SKM-1 (cell line): ENCODE data around the gene CAMK1.

Experiments used
- DNase-seq: peaks from one replicate; lab custom pipeline; 2025; ENCODE audit not compliant: unreplicated experiment; lab: John Stamatoyannopoulos, UW

The CAMK1 gene

DNA sequence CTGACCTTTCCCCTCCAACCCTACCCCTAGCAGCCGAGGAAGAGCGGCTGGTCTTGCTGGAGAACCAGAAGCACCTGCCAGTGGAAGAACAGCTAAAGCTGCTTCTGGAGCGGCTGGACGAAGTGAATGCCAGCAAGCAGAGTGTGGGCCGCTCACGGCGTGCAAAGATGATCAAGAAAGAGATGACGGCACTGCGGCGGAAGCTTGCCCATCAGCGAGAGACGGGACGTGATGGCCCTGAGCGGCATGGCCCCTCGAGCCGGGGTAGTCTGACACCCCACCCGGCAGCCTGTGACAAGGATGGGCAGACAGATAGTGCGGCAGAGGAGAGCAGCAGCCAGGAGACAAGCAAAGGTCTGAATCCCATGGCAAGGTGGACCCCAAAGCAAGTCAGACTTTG, 26.2 kb downstream of the CAMK1 start:
- no peak for DNase-seq

DNA sequence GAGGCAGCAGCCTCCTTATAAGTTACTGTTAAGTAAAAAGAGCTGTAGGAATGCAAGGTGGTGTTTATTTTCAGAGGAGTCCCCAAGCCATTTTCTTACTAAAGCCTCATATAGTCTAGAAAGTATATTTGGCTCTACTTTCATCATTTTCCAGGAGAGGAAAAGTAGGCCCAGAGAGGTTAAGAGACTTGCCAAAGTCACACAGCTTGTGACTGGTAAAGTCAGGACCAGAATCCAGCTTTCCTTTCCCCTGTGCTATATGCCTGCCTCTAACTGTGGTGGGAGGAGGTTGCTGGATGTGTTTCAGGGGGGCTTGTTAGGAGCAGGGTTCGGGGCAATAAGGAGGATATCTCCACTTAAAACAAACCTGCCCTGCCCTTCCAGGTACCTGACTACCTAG, 27.2 kb downstream of the CAMK1 start:
- no peak for DNase-seq

DNA sequence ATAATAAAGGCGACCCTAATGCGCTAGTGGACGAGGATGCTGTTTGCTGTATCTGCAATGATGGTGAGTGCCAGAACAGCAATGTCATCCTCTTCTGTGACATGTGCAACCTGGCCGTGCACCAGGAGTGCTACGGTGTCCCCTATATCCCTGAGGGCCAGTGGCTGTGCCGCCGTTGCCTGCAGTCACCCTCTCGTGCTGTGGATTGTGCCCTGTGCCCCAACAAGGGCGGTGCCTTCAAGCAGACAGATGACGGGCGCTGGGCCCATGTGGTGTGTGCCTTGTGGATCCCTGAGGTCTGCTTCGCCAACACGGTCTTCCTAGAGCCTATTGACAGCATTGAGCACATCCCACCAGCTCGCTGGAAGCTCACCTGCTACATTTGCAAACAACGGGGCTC, 30.6 kb downstream of the CAMK1 start:
- no peak for DNase-seq

DNA sequence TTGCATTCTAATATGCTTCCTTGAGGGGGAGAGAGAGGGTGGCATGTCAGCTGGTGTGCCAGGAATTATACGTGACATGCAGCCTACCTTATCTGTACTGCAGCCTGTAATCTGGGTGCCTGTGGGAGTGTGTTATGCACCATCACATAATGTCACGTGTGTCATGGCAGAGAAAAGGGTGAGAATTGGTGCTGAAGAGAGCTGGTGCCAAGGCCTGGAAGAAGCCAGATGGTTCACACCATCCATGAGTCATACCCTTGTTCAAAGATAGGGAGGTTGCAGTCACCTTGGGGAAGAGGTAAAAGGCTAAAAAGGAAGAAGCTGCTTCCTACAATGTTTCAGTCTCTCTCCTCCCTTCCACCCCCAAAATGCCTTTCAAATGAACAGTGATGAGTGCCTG, 32.9 kb downstream of the CAMK1 start:
- DNase-seq = no peak

DNA sequence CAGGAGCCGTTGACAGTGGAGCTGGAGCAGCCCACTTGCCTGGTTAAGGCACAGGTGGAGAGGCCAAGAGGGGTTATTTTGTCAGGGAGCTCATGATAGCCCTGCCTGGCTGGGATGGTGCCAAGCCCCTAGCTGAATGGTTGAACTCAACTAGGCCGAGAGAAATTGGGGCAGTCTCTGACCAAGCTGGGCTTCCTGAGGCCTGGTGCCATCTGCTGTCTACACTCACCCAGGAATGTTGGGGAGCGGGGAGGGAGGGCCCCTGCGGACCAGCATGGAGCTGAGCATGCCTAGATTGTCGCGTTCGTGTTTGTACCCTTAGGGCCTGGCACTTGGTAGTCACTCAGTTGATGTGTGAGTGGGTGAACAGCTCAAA, 37.0 kb downstream of the CAMK1 start:
- no peak for DNase-seq

DNA sequence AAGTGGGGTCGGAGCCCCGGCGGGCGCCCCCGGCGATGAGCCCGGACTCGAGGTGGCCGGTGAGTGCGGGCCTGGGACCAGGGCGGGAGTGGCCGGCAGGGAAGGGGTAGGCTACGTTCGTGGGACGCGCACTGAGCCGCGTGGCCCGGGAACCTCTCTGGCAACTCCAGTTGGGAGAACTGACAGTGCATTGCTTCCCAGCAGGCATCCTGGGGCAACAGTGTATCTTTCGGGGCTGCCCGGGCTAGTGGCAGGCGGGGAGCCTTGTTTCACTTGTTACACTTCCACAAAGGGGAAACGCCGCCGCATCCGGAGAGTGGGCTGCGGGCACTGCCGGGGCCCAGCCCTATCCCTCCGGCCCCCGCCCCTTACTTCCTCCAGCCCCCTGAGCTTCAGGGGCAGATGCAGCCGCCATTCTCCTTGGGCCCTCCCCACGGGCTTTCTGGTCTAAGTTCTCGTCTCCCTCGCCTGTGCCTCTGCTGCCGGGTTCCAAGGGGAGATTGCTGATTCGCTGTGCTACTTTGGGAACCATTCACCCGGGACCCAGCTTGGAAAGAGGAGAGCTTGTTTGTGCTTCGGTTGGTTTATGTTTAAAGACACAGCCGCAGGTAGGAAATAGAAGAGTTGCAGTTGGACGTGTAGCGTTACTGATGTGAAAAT, 37.5 kb downstream of the CAMK1 start:
- DNase-seq = no peak

DNA sequence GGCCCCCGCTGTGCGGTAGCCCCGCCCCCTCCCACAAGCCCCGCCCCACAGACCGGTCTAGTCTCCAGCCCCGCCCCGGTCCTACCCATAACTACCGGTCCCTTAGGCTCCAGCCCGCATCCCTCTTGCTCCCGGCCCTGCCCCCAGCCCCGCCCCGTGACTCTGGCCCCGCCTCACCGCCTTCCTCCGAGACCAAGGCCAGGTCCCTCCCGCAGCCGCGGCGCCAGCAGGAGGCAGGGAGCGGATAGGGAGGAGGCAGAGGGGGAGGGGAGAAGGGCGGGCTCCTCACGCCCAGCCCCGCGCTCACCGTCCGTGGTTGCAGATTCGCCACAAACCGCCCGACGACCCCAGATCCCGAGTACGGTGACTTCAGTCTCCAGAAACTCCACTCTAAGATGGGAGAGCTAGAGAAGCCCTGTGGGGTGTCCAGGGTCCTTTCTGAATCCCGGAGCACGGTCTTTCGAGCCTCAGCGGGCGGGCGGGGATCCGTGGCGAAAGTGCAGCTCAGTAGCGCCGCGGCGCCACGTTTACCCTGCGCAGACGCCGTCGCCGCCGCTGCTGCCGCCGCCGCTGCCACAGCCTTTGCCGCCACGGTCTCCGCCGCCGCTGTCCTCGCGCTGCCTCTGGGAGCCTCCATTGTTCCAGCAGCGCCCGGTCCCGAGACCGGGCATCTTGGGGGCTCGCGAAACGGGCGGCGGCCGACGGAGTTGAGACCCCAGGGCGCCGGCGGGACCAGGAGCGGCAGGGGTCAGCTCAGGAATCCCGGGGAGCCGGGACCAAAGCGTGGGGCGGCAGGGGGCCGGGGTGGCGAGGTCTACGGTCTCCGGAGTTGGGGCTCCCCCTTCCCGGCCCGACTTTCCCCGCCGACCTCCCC, 38.3 kb downstream of the CAMK1 start, which contains the start of gene BRPF1:
TSS of gene BRPF1 (plus strand) at position 530 of the 874 bp plus-strand sequence. CDS start 2,406 bp downstream, outside the sequence.
- peak; percentile 96 for DNase-seq

DNA sequence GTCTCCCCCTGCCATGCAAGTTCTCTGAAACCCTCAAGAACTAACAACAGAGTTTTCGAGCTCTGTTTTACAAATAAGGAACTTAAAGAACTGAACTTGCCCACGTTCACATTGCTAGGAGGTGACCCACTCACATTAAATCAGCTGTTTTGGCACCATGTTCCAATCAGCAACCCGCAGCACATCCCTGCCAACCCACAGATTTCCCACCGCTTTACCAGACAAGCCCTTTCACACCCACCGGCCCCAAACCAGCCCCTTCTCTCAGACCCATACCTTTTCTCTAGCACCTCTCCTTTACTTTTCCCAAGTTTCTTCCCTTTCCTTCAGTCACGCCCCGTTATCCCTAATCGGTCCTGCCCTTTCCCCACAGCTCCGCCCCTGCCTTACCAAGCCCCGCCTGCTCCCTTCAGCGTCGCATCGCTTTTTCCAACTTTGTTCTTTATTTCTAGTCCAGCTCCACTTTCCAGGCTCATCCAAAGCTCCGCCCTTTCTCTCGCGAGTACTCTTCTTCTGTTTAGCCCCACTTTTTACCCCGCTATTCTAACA, 39.0 kb downstream of the CAMK1 start:
- peak; percentile 96 for DNase-seq

DNA sequence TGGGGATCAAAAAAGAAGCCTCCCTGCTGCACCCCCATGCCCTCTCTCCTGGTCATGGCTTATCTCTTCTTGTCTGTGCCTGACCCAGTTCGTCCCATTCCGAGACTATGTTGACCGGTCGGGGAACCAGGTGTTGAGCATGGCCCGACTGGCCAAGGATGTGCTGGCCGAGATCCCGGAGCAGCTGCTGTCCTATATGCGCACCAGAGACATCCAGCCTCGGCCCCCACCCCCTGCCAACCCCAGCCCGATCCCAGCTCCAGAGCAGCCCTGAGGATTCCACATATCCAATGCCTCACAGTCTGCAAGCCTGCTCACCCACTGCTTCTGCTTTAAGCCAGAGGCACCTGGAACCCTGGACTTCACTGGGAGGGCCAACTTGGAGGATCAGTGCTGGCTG, 40.3 kb downstream of the CAMK1 start:
- no peak for DNase-seq

DNA sequence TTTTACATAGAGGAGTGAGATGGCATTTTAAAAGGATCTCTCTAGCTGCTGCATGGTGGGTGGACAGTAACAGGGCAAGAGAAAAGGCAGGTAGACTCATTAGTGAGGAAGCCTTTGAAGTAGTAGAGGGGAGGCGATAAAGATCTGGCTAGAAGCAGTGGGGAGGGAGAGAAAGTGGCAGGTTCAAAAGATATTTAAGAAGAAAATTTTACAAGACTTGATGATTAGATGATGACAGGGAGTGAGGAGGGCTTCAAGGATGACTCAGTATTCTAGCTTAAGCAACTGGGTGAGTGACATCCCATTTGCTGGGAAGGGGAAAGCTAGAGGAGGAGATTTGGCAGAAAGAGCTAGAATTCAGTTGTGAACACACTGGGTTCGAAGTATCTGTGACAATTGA, 42.0 kb downstream of the CAMK1 start:
- no peak for DNase-seq

DNA sequence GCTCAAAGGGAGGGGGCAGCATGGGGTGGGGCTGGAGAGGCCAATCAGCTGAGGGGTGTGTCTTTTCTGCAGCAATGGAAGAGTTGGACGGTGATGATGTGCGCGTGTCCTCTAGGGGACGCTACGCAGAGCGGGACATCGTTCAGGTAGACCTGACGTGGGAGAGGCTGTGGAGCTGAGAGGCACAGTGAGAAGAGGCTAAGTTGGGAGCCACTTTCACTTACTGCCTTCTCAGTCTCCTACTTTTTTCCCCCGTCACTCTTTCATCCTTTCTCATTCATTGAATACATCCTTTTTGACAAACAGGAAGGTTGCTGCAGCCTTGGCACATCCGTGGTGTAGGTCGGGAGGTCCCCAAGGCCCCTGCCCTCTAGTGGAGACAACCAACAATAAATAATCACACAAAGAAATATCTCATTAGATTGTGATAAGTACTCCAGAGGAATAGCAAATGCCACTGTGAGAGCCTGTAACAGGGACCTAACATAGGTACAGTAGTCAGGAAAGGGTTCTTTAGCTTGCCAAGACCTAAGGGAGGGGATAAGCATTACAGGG, 42.6 kb downstream of the CAMK1 start:
- DNase-seq = no peak

DNA sequence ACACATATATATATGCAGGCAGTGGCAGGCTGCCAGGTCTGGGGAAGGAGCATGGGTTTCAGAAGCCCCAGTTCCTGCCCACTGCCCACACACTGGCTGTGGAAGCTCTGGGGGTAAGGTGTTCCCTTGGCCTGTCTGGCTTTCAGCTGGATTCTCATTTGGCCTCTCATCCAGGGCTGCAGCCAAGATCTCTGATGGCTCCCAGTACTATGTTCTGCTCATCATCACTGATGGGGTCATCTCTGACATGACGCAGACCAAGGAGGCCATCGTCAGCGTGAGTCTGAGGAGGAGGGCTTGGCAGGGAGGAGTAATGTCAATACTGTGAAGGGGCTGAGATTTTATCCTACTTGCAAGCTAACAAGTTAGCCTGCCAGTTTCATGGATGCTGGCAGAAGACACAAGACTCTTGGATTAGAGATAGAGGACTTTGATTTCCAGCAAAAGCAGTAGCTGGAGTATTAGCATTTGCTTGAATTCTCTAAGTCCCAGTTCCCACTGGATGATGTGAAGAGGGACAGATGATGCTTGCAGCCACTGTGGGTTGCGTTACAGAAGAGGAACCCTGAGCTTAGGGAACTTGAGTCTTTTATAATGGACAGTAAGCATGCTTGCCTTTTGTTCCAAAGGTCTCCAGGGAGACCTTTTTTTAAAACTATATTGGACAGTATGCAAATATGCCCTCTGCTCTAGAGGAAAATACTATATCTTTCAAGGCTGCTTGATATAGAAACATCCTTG, 43.8 kb downstream of the CAMK1 start:
- DNase-seq = no peak

DNA sequence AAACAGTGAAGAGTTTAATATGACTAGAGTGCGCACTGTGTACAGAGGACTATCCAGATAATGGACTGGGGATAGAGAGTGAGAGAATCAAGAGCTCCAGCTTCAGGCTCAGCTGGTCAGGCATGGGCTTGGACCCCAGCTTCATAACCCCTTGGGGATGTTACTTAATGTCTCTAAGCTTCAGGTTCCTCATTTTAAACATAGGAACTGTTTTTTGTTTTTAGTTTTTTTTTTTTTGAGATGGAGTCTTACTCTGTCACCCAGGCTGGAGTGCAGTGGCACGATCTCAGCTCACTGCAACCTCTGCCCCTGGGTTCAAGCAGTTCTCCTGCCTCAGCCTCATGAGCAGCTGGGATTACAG, 48.1 kb downstream of the CAMK1 start:
- no peak for DNase-seq

DNA sequence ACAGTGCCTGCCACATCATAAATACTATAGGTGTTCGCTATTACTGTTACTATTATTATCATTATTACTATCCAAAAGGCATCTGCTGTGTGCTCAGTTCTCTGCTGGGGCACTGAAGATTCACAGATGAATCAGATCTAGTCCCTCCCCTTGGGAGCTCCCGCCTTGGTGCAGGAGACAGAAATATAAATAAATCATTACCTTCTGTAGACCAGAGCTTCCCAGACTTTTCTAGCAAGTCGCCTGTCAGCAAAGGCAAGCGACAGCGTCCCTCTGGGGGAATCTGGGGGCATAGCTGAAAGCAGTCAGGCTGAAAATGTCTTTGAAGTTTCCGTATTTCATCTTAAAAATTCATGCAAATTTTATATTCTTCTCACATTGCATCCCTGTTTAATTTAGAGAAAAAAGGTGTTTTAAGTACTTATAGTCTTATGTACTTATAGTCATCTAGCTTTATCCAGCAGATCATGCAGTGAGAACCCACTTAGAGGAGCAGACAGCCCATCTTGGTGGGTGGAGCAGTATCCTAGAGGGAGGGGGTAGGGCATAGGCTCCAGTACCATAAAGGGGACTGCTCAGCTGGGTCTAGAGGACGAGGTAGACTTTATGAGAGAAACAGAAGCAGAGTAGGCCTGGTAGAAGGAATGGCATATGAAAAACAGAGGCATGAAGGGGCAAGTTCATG, 48.6 kb downstream of the CAMK1 start:
- DNase-seq = no peak

DNA sequence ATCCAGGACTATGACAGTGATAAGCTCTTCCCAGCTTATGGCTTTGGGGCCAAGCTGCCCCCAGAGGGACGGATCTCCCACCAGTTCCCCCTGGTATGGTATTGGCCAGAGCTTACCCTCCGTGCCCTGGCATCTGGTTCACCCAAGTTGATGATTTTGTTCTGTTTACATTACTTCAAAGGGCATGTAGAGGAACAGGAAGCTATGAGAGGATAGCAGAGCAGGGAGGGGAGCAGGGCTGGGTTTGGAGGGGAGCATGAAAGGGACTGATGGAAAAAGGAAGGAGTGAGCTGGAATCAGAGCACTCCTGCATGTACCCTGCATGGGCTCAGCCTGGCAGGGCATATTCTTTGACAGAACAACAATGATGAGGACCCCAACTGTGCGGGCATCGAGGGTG, 51.6 kb downstream of the CAMK1 start:
- no peak for DNase-seq

DNA sequence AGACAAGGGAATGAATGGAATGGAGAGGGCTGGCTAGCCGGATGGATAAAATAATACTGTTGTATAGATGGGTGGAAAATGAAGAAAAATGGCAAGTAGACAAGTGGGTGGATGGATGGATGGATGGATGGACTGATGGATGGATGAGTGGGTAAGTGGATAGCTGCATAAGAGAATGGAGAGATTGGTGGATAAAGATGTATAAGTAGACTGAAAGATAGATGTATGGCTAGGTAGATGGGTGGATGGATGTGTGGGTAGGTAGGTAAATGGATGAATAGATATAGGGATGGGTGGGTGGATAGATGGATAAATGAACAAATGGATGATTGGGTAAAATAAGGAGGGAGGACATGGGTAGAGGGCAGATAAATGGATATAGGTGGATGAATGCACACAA, 52.2 kb downstream of the CAMK1 start:
- no peak for DNase-seq

DNA sequence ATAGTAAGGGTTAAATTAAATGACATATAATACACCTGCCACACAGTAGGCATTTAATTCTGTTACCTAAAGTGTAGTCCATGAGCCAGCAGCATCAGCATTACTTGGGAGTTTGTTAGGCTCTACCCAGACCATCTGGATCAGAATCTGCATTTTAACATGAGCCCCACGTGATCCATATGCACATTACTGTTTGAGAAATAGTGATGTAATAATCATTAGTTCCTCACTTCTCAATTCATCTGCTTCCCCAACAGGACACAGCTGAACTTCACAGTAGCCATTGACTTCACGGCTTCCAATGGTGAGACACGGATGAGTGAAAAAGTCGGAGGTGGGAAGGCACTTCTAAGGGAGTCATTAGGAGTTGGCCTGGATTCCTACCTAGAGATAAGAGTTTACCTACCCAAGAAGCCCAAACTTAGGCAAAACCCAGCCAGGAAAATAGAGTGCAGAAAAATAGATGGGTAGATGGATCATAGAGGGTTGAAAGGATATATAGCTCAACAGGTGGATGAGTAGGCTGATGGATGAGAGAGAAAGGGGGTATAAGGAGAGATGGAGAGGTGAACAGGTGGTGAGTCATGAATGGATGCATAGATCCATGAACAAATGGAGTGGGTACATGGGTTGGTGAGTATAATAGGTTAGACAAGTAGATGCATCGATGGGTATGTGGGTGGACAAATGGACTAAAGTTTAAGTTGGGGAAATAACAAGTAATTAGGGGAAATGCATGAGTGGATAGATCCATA, 52.8 kb downstream of the CAMK1 start:
- no peak for DNase-seq

DNA sequence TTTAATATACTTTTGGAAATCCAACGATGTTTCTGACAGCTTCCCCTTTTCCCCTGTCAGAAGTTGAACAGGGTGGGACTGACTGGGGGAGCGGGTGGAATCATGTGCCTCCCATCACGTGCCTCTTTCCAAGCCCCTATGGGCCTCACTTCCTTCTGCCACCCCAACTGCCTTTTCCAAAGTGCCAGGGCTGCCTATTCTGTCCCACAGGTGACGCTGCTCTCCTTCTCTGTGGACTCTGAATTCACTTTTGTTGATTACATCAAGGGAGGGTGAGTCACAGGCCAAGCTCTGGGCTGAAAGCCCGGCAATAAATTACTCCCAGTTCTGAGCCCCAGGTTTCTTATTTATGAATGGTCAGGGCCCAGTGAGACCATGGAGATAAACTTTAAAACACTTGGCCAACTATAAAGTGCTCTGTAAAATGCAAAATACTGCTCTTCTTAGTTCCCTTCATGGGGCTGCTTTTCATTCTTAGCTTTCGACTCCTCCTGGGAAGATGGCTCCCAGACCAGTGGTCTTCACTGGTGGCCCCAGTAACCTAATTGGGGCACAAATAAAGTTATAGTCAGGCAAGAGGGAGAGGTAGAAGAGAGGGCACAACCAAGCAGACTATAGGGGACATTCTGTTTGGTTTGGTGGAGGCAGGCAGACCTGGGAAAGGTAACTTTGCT, 53.8 kb downstream of the CAMK1 start:
- DNase-seq = peak; percentile 87

DNA sequence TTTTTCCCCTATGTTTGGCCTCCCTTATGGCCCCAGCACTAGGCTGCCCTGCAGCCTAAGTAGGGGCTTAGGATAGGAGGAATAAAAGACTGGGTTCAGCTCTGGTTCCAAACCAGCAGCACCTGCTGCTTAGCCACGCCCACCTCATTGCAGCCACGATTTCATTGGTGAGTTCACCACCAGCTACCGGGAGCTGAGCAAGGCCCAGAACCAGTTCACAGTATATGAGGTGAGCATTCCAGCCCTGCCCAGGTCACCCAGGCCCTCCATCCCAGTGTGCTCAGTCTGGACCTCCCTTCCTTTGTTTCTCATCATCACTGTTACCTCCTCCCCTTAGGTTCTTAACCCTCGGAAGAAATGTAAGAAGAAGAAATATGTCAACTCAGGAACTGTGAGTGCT, 54.6 kb downstream of the CAMK1 start:
- no peak for DNase-seq
